WI38 (cell line): ENCODE data around the gene LCE3D.

ENCODE experiments used
- H3K4me3 ChIP-seq: 2 replicates; pipeline ENCODE4 v1.5.1; 2011; ENCODE audit warnings: low read depth, mild to moderate bottlenecking, control low read depth, low read length
- CTCF ChIP-seq: IDR thresholded peaks from 2 replicates; pipeline ENCODE4 v1.5.1; 2012; ENCODE audit warnings: low read depth, mild to moderate bottlenecking, control low read depth, low read length

Gene LCE3D

GRCh38 chr1:152580433-152580832 is at the start of gene LCE3D:
TSS of gene LCE3D (minus strand) at chr1:152580516. CDS start at chr1:152579936, 580 bp downstream.
- no peak for TF ChIP-seq CTCF
- H3K4me3 ChIP-seq: no peak within 1 kb of the TSS

GRCh38 chr1:152626744-152627143 is 46.4 kb upstream of the LCE3D start:
- no peak overlapping the region for H3K4me3 ChIP-seq
- no peak for TF ChIP-seq CTCF

- no peak overlapping the region for H3K4me3 ChIP-seq
- TF ChIP-seq CTCF: no peak
These were observed 43.0 kb upstream of the LCE3D start for GRCh38 chr1:152623203-152623844.

- no peak within 1 kb of the TSS for H3K4me3 ChIP-seq
- no peak for TF ChIP-seq CTCF
These were observed 42.5 kb upstream of the LCE3D start, which contains the start of gene LCE3A for GRCh38 chr1:152622803-152623202. TSS of gene LCE3A (minus strand) at chr1:152623103. CDS start at chr1:152623103, 0 bp downstream.

- no peak for TF ChIP-seq CTCF
- H3K4me3 ChIP-seq: no peak overlapping the region
These were observed 41.7 kb upstream of the LCE3D start for GRCh38 chr1:152621993-152622392.

GRCh38 chr1:152613511-152613910 is 33.2 kb upstream of the LCE3D start, which contains the start of gene LCE3B:
TSS of gene LCE3B (plus strand) at chr1:152613811. CDS start at chr1:152613811, 0 bp downstream.
- no peak for TF ChIP-seq CTCF
- no peak within 1 kb of the TSS for H3K4me3 ChIP-seq

- no peak within 1 kb of the TSS for H3K4me3 ChIP-seq
- TF ChIP-seq CTCF: no peak
These were observed 19.6 kb upstream of the LCE3D start, which contains the start of gene LCE3C for GRCh38 chr1:152599934-152600333. TSS of gene LCE3C (plus strand) at chr1:152600234. CDS start at chr1:152600732, 498 bp downstream.
